ENCODE measurements around the gene NHLRC4. TPM values are rescaled to one million over a fixed set of nuclear protein-coding genes. Genes with fewer than 3 reads are reported as not detected.

NHLRC4 gene
- total and polyA plus RNA-seq, 2 of the 13 experiments (the other 11 are each of a cell fraction or from before 2014, with no cell fraction given) = 0.40 to 0.59 TPM

DNA sequence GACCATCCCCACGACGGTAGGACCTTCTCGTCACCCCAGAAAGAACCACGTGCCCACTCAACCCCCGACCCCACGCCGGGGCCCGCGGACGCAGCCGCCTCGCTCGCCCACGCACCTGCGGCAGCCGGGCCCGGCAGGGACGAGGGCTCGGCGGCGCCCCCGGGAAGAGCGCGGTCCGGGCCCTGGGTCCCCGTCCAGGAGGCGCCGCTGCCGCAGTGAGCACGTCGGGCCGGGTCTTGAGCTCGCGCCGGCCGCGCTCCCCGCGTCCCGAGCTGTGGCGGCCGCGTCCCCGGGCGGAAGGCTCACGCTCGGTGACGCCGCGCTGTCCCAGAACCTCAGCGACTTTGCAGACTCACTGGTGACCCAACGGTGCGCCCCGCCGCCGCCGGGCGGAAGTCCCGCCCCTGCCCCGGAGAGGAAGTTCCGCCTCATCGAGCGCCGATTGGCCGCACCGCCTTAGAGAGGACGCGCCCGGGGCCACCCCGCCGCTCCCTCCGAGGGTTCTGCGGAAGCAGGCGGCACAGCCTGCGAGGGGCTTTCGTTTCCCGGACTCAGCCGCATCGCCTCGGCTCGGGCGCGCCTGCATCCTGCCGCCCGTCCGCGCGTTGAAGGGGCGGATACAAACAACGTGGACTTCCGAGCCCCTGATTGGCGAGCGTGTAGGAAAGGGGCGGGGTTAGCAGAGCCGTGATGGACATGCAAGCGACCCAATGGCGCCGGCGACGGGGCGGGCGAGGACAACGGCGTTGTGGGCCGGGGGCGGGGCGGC is 22.3 kb downstream of the NHLRC4 start (continued):
- TF ChIP-seq ZNF639 (CRISPR knock-in tag; conservative IDR thresholded peaks at IDR 0.05) (peak; percentile 50; the same call in 1 of the 2 replicates), SRSF4 (IDR thresholded peaks at IDR 0.05; ENCODE audit: low read depth, low read length, poor library complexity, severe bottlenecking) (no peak), ZNF256 (CRISPR knock-in tag; conservative IDR thresholded peaks at IDR 0.05) (0 out of 2 replicates have a peak, but pooled peaks have one; percentile 23), AGO1 (IDR thresholded peaks at IDR 0.05; ENCODE audit: low read depth, low read length, poor library complexity, severe bottlenecking) (peak; percentile 40), FOXA3 (CRISPR knock-in tag; IDR thresholded peaks at IDR 0.05) (peak; percentile 46), HNRNPLL (IDR thresholded peaks at IDR 0.05; ENCODE audit: low read depth, low read length, poor library complexity, severe bottlenecking) (peak; percentile 37), YEATS2 (CRISPR knock-in tag; IDR thresholded peaks at IDR 0.05; ENCODE audit: borderline replicate concordance) (peak; percentile 79; the same call in 1 of the 2 replicates), POLR2A (IDR thresholded peaks at IDR 0.05; ENCODE audit: insufficient read depth in 1 of 2, low read depth in 2 of 2, low read length in 2 of 2) (peak; percentile 89 to 93), ZNF605 (CRISPR knock-in tag; IDR thresholded peaks at IDR 0.05) (peak; percentile 67), ETV5 (CRISPR knock-in tag; IDR thresholded peaks at IDR 0.05; ENCODE audit: borderline replicate concordance) (peak; percentile 41; the same call in 1 of the 2 replicates), ZNF570 (CRISPR knock-in tag; IDR thresholded peaks at IDR 0.05; ENCODE audit: borderline replicate concordance) (no peak), ZNF329 (CRISPR knock-in tag; IDR thresholded peaks at IDR 0.05; ENCODE audit: low read depth) (0 out of 2 replicates have a peak, but pooled peaks have one; percentile 58), ZNF263 (CRISPR knock-in tag; IDR thresholded peaks at IDR 0.05) (0 out of 2 replicates have a peak, but pooled peaks have one; percentile 25)
- TF ChIP-seq, protein P1, sequence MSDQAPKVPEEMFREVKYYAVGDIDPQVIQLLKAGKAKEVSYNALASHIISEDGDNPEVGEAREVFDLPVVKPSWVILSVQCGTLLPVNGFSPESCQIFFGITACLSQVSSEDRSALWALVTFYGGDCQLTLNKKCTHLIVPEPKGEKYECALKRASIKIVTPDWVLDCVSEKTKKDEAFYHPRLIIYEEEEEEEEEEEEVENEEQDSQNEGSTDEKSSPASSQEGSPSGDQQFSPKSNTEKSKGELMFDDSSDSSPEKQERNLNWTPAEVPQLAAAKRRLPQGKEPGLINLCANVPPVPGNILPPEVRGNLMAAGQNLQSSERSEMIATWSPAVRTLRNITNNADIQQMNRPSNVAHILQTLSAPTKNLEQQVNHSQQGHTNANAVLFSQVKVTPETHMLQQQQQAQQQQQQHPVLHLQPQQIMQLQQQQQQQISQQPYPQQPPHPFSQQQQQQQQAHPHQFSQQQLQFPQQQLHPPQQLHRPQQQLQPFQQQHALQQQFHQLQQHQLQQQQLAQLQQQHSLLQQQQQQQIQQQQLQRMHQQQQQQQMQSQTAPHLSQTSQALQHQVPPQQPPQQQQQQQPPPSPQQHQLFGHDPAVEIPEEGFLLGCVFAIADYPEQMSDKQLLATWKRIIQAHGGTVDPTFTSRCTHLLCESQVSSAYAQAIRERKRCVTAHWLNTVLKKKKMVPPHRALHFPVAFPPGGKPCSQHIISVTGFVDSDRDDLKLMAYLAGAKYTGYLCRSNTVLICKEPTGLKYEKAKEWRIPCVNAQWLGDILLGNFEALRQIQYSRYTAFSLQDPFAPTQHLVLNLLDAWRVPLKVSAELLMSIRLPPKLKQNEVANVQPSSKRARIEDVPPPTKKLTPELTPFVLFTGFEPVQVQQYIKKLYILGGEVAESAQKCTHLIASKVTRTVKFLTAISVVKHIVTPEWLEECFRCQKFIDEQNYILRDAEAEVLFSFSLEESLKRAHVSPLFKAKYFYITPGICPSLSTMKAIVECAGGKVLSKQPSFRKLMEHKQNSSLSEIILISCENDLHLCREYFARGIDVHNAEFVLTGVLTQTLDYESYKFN (CRISPR knock-in tag; conservative IDR thresholded peaks at IDR 0.05) = no peak; the same call in 1 of the 2 replicates
- TF ChIP-seq, protein P2, sequence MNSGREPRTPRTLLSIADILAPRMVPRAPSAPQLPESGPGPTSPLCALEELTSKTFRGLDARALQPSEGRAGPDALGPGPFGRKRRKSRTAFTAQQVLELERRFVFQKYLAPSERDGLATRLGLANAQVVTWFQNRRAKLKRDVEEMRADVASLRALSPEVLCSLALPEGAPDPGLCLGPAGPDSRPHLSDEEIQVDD (CRISPR knock-in tag; IDR thresholded peaks at IDR 0.05; ENCODE audit: borderline replicate concordance) = no peak; the same call in 1 of the 2 replicates
- TF ChIP-seq, protein P3, sequence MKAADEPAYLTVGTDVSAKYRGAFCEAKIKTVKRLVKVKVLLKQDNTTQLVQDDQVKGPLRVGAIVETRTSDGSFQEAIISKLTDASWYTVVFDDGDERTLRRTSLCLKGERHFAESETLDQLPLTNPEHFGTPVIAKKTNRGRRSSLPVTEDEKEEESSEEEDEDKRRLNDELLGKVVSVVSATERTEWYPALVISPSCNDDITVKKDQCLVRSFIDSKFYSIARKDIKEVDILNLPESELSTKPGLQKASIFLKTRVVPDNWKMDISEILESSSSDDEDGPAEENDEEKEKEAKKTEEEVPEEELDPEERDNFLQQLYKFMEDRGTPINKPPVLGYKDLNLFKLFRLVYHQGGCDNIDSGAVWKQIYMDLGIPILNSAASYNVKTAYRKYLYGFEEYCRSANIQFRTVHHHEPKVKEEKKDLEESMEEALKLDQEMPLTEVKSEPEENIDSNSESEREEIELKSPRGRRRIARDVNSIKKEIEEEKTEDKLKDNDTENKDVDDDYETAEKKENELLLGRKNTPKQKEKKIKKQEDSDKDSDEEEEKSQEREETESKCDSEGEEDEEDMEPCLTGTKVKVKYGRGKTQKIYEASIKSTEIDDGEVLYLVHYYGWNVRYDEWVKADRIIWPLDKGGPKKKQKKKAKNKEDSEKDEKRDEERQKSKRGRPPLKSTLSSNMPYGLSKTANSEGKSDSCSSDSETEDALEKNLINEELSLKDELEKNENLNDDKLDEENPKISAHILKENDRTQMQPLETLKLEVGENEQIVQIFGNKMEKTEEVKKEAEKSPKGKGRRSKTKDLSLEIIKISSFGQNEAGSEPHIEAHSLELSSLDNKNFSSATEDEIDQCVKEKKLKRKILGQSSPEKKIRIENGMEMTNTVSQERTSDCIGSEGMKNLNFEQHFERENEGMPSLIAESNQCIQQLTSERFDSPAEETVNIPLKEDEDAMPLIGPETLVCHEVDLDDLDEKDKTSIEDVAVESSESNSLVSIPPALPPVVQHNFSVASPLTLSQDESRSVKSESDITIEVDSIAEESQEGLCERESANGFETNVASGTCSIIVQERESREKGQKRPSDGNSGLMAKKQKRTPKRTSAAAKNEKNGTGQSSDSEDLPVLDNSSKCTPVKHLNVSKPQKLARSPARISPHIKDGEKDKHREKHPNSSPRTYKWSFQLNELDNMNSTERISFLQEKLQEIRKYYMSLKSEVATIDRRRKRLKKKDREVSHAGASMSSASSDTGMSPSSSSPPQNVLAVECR (CRISPR knock-in tag; IDR thresholded peaks at IDR 0.05; ENCODE audit: borderline replicate concordance) = peak; percentile 75; the same call in 1 of the 2 replicates
